Measurements from ENCODE around the gene N4BP2L1.

Gene N4BP2L1

DNA sequence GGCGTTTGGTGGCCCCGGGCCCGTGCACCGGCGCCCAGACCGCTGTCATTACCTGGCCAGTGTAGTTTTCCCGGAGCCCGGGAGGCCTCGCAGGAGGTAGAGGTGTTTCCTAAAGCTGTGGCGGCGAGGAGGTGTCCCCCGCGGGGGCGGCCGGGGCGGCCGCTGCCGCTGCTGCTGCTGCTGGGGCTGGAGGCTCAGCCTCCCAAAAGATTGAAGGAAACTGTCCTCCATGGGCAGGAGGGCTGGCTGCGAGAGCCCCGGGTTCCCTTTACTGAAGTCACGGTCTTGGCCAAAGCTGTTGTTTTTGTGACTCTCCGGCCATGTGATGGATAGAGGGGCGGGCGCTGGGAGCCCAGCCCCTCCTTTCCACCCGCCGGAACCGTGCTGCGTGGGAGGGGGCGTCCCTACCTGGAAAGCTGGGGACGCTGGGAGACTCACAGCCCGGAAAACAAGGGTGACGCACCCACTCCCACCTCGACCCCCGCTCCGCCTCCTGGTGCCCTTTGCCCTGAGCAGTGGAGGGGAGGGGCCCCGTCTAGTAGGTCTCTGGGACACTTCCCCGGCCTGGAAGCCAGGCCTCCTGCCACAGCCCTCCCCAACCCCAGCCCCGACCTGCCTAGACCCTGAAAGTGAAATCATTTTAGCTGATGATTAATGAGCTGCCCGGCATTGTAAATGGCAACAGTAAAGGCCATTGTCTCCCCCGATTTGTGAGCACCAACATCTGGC lies at the start of gene N4BP2L1:
TSS of gene N4BP2L1 (minus strand) at position 279 of the 729 bp plus-strand sequence. CDS start at position 231, 48 bp downstream.
- no peak for FAIRE-seq

GRCh38 chr13:32476892-32477291 lies 49.0 kb upstream of the N4BP2L1 start:
- FAIRE-seq = no peak

DNA sequence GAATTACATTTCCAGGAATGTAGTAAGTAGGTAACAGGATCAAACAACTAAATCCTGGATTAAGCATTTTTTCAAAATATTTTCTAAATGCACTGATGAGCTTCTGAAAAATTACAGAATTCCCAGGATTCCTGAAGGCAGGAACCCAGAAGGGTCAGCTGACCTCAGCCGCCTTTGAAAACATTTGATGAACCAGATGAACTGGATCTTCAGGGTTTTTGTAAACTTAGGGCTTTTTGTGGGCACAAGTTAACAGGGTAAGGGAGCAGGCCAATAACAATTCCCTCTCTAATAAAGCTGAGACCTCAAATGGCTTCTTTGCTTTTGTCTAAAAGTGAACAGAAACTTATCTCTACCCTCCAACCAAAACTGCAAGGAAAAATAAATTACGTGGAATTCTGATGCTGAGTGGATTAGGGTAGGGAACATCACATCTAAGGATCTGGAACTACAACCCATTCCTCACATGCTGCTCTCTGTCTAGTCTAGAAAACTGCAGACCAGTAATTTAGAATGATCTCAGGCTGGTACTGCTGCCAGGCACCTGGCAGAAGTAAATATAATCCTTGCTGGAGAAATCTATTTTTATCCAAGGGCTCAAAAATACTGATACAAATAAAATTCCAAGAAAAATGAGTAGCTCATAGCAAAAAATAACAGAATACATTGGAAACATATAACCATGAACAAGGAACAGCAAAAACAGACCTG lies 48.2 kb upstream of the N4BP2L1 start:
- FAIRE-seq = no peak

DNA sequence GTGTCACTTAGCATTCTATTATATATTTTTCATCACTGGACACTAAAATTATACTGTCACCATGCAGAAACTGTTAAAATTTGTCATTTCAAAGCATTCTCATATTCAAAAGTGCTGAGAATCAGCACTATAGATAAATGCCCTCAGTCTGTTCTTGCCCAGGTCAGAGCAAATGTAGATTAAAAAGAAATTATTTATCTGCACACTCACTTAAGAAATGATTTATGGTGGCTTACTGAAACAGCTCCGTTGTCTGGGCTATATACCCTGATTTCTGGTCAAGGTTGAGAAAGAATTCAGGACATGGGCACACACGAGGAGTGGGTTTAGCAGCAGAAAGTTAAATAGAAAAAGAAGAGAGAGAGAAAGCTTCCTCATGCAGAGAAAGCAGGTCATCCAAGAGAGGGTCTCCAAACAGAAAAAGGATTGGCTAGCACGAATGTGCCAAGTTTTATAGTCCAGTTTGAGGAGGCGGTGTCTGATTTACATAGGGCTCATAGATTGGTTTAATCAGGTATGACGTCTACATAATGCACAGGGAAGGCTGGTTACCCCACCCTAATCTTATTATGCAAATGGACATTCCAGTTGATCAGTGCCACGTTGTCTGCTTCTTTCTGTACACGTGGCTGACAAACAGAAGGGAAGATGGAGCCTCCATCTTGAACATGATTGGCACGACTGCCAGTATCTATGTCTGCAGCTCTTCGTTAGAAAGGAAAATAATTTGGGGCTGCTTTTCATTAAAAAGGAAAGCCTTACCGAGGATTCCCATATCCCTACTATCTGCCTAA lies 47.3 kb upstream of the N4BP2L1 start:
- no peak for FAIRE-seq

GRCh38 chr13:32473650-32474049 lies 45.7 kb upstream of the N4BP2L1 start:
- FAIRE-seq = no peak

GRCh38 chr13:32472194-32472621 lies 44.3 kb upstream of the N4BP2L1 start:
- no peak for FAIRE-seq

- FAIRE-seq = no peak
Observed at GRCh38 chr13:32471187-32471922, 43.4 kb upstream of the N4BP2L1 start.

DNA sequence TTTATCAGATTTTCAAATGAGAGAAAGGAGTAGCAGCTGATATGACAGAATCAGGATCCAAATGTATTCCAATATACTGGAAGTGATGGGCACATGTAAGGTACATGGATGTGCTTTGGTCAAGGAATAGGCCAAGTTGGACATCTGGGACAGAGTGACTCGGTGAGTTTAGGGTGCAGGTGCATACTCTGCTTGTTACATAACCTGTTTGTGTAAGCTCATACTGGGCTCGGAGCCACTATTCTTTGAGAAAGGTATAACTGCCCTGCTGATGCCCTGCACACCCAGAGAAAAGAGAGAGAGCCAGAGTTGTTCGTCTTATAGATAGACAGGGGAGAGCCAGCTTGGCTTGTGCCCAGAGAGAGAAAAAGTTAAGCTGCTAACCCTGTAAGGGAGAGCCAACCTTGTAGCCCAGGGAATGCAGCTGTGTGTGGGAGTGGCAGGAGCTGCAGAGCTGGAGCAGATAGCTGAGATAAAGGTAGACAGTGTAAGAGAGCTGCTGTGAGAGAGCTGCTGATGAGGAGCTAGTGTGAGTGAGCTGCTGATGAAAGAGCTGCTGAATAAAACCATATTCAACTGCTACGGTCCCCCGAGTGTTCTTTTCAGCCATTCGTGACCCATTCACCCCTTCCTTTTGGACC lies 40.7 kb upstream of the N4BP2L1 start:
- FAIRE-seq = no peak

GRCh38 chr13:32456591-32456990 lies 28.7 kb upstream of the N4BP2L1 start:
- no peak for FAIRE-seq

- no peak for FAIRE-seq
Observed at GRCh38 chr13:32455594-32455903, 27.6 kb upstream of the N4BP2L1 start.

DNA sequence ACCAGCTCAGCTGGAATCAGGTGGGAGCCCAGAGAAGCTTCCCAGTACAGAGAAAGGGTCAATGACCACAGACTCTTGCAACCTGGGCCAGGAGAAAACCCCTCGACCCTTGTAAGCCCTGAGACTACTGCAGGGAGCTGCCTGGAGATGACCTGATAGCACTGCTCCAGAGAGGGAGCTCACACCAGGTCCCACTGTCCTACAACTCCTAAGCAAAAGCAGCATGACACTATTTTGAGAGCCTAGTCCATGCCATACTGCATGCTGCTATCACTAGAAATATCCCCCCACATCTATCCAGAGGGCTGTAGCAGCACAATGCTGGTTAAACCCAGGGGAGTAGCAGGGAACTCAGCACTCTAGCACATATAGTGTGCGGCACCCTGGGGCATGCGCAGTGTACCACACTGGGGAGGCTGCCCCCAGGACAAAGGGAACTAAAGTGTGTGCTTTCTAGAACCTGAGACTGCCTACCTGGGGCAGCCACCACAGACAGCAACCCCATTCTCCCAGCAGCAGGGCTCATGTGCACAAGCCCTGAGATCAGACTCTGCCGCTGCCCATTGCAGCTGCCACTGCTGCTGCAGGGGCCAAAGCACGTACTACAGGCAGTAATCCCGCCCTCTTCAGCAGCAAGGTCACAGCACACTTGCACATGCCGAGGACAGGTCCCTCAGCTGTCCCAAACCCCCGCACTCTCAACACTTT lies 27.1 kb upstream of the N4BP2L1 start:
- FAIRE-seq = no peak

DNA sequence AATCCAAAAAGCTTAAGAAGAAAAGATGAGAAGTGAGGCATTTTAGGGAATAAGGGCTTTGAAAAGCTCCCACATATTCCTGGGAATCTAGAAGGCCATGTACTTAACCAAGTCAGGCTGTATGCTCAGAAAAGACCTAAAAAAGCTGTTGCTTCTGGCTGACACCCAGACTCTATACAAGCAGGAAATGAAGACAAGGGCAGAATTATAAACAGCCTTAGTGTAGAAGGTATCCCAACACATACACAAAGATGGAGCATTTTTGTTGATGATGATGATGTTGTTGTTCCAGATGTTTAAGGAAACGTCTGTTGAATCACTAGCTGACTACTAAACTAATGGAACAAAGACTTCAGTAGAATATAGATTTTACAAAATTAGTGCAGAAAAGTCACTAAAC lies 26.1 kb upstream of the N4BP2L1 start:
- no peak for FAIRE-seq

DNA sequence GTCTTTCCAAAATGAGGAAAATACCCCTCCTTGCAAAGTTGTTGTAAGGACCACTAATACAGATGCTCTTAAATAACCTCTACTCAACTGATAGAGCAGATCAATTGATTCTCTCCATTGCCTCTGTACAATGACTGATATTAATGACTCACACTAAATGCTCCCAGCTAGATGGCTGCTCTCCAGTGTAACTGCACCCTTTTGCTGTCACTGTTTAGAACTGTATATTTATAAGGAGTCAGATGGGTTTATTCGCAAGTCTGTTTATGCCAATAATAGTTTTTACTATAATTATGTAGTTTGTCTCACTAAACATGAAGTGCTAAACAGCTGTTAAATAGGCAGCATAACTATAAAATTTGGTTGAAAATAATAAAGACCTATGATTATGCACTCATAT lies 21.0 kb upstream of the N4BP2L1 start:
- no peak for FAIRE-seq

GRCh38 chr13:32447894-32448623 lies 20.1 kb upstream of the N4BP2L1 start:
- no peak for FAIRE-seq

- no peak for FAIRE-seq
Observed at GRCh38 chr13:32446773-32447465, 19.0 kb upstream of the N4BP2L1 start.

DNA sequence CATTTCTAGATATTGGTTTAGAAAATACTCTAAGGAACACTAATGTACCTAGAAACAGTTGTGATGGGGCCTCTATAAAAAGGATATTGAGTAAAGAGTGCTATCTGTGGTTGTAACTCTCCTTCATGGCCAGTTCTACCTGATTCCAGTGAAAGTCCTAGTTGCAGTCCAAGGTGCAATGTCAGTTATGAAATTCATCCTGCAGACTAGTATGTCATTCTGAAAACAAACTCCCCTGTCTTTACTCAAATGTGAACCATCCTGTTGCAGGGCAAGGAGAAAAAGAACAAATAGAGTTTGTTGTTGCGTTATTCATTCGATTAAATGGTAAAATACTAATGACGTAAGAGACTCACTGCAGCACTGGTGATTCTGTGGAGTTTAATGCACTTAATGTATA lies 18.3 kb upstream of the N4BP2L1 start:
- no peak for FAIRE-seq

GRCh38 chr13:32445461-32445860 lies 17.5 kb upstream of the N4BP2L1 start:
- no peak for FAIRE-seq

GRCh38 chr13:32443111-32443510 lies 15.2 kb upstream of the N4BP2L1 start:
- FAIRE-seq = no peak

DNA sequence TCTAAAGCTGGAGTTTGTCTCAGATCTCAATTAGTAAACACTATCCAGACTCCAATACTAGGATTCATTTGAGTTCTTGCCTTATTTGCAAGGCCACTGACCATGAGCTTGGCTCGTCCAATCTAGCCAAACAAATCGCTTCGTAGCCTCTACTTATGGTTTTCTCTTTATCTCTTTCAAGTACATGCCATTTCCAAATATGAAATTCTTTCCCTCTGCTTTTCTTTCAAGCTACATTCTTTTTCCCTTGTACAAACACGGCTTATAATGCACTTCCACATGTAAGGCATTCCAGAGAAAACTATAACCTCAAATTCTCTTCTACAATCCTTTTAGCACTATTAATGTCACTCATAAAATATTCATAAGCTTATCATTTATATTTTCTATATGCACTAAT lies 10.9 kb upstream of the N4BP2L1 start:
- FAIRE-seq = no peak

GRCh38 chr13:32432856-32433255 lies 4.9 kb upstream of the N4BP2L1 start:
- no peak for FAIRE-seq
